Neuronal stem cell (in vitro differentiated cells): ENCODE data around the gene MYO15A.

Experiments
- DNase-seq: peaks from one replicate; pipeline ENCODE4 v3.0.0-alpha.2; 2013; ENCODE audit warnings: low spot score
- H2AFZ ChIP-seq: one replicate; pipeline ENCODE4 v1.6.1; 2013; ENCODE audit warnings: mild to moderate bottlenecking, low read length, inconsistent platforms
- H2AK5ac ChIP-seq: 2 replicates; pipeline ENCODE4 v1.6.1; 2013; ENCODE audit warnings: low read depth, mild to moderate bottlenecking, inconsistent platforms, low read length, moderate library complexity, mixed read lengths
- H2BK120ac ChIP-seq: 2 replicates; pipeline ENCODE4 v1.6.1; 2013; ENCODE audit warnings: low read depth, mild to moderate bottlenecking, inconsistent platforms, low read length, moderate library complexity, mixed read lengths
- H2BK12ac ChIP-seq: one replicate; pipeline ENCODE4 v1.6.1; 2013; ENCODE audit warnings: low read length, inconsistent platforms
- H2BK15ac ChIP-seq: 2 replicates; pipeline ENCODE4 v1.6.1; 2013; ENCODE audit warnings: mild to moderate bottlenecking, low read length, inconsistent platforms, mixed read lengths
- H2BK5ac ChIP-seq: one replicate; pipeline ENCODE4 v1.6.1; 2013; ENCODE audit warnings: inconsistent platforms, mild to moderate bottlenecking, low read length, moderate library complexity
- H3K14ac ChIP-seq: one replicate; pipeline ENCODE4 v1.6.1; 2013; ENCODE audit warnings: low read length, inconsistent platforms
- H3K18ac ChIP-seq: 2 replicates; pipeline ENCODE4 v1.6.1; 2013; ENCODE audit warnings: low read length, inconsistent platforms
- H3K23ac ChIP-seq: 2 replicates; pipeline ENCODE4 v1.6.1; 2013; ENCODE audit warnings: low read depth, mild to moderate bottlenecking, mixed read lengths, low read length, inconsistent platforms; ENCODE audit not compliant: poor library complexity
- H3K27ac ChIP-seq: replicated peaks from 3 replicates; pipeline ENCODE4 v1.5.1; 2013; ENCODE audit warnings: low read length, inconsistent platforms
- H3K27me3 ChIP-seq, 3 experiments: 2 replicates each; pipeline ENCODE4 v1.6.1; 2013; ENCODE audit warnings: low read length in 3 of 3, mild to moderate bottlenecking in 2 of 3, inconsistent platforms in 1 of 3, low read depth in 1 of 3, mixed read lengths in 1 of 3, moderate library complexity in 1 of 3; ENCODE audit not compliant: control insufficient read depth in 3 of 3, insufficient read depth in 3 of 3
- H3K36me3 ChIP-seq, 2 donors: replicated peaks in 1 of 2; 2 replicates each; pipeline ENCODE4 v1.6.1; 2013; ENCODE audit warnings: low read length in 2 of 2; ENCODE audit not compliant: control insufficient read depth in 2 of 2, insufficient read depth in 2 of 2
- H3K4ac ChIP-seq: 2 replicates; pipeline ENCODE4 v1.6.1; 2013; ENCODE audit warnings: inconsistent platforms, mild to moderate bottlenecking, low read length, moderate library complexity
- H3K4me1 ChIP-seq, 2 donors: 1 replicate in 1 of 2; 2 replicates in 1 of 2; pipeline ENCODE4 v1.6.1; 2013; ENCODE audit warnings: low read length in 2 of 2, low read depth in 1 of 2; ENCODE audit not compliant: control insufficient read depth in 2 of 2, insufficient read depth in 1 of 2
- H3K4me2 ChIP-seq: one replicate; pipeline ENCODE4 v1.6.1; 2013; ENCODE audit warnings: mild to moderate bottlenecking, low read length, inconsistent platforms; ENCODE audit not compliant: insufficient read depth, poor library complexity, severe bottlenecking
- H3K4me3 ChIP-seq, 2 donors: 2 replicates each; pipeline ENCODE4 v1.5.1; 2013; ENCODE audit warnings: low read length in 2 of 2, mild to moderate bottlenecking in 2 of 2, inconsistent platforms in 1 of 2, moderate library complexity in 1 of 2
- H3K79me1 ChIP-seq: one replicate; pipeline ENCODE4 v1.6.1; 2013; ENCODE audit warnings: low read depth, mild to moderate bottlenecking, inconsistent platforms, low read length, moderate library complexity
- H3K9ac ChIP-seq: one replicate; pipeline ENCODE4 v1.6.1; 2013; ENCODE audit warnings: mild to moderate bottlenecking, low read depth, low read length, inconsistent platforms; ENCODE audit not compliant: poor library complexity
- H3K9me3 ChIP-seq, 2 donors: replicated peaks in 1 of 2; 2 replicates each; pipeline versions ENCODE3 to v1.6.1; 2013; ENCODE audit warnings: low read length in 2 of 2, mild to moderate bottlenecking in 2 of 2, inconsistent platforms in 1 of 2, low read depth in 1 of 2, mixed read lengths in 1 of 2, moderate library complexity in 1 of 2; ENCODE audit not compliant: control insufficient read depth in 2 of 2, insufficient read depth in 1 of 2
- H4K8ac ChIP-seq: one replicate; pipeline ENCODE4 v1.6.1; 2013; ENCODE audit warnings: low read depth, mild to moderate bottlenecking, inconsistent platforms, low read length, moderate library complexity
- H4K91ac ChIP-seq: one replicate; pipeline ENCODE4 v1.6.1; 2013; ENCODE audit warnings: low read length, low read depth, mild to moderate bottlenecking, inconsistent platforms; ENCODE audit not compliant: poor library complexity
- WGBS, 2 donors: extraction: QIAGEN DNeasy Blood & Tissue Kit; methylation state at CpG; one replicate each; pipeline ENCODE4 v1.1.7; 2013; ENCODE audit warnings: missing lambda C conversion rate in 2 of 2, mixed read lengths in 1 of 2; ENCODE audit not compliant: insufficient read length in 2 of 2, insufficient replicate concordance in 1 of 2; ENCODE audit errors: extremely low coverage in 2 of 2; 5-methylcytosine and 5-hydroxymethylcytosine counted together

The MYO15A gene

DNA sequence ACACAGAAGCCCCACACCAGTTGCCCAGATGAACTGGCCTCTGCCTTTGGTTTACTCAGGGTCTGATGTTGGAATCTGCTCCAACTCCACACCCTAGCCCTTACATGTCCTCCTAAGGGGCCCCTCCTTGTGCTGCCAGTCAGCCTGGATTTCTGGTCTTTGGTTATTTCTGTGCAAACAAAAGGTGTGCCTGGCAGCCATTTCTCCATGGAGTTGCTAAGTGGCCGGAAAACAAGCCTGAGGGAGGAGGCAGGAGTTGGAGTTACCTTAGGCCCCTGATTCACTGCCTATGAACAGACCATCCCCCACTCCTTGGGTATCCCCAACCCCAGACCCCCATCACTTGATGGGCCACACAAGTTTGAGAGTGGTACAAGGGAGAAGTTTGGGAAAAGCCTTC, 70.6 kb downstream of the MYO15A start:
- Histone ChIP-seq H2BK12ac (no peak overlapping the region), H3K18ac (no peak overlapping the region), H2AK5ac (no peak overlapping the region), H2BK15ac (peak overlapping the region; percentile 71), H3K4me3 (no peak overlapping the region), H3K14ac (no peak overlapping the region), H3K4me1 (peaks cover 20 to 27% of the 10 kb centered on the region in 2 donors), H4K91ac (no peak overlapping the region), H3K79me1 (peaks cover 2% of the 10 kb centered on the region), H3K9ac (no peak overlapping the region), H3K23ac (no peak overlapping the region), H3K27me3 (no peaks in the 10 kb centered on the region), H2BK5ac (no peak overlapping the region), H4K8ac (no peak overlapping the region), H3K27ac (no peak overlapping the region), H3K36me3 (no peaks in the 10 kb centered on the region), H2AFZ (peak overlapping the region; percentile 60), H3K4ac (no peak overlapping the region), H3K4me2 (no peak overlapping the region), H3K9me3 (no peaks in the 10 kb centered on the region), H2BK120ac (no peak overlapping the region)
- WGBS, 2 donors = no CpG with 5 or more reads among the region's 1 CpG
- no peak for DNase-seq

DNA sequence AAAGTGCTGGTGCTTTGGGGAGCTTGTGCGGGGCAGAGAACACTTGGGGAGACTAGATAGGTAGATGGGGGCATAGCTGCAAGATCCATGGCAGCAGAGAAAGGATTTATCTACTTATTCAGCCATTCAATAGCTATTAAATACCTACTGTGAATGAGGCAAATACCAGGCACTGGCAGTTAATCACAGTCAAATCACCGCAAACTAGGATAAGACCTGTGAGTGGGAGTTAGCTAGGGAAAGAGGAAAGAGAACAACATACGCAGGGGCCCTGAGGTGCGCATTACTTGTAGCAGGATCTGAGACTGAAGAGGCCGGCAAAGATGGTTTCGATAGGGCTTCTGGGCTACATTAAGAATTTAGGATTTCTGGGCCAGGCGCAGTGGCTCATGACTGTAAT, 71.2 kb downstream of the MYO15A start:
- no peak overlapping the region for H3K23ac ChIP-seq
- WGBS, 2 donors = no CpG with 5 or more reads among the region's 7 CpGs
- H2BK15ac ChIP-seq = no peak overlapping the region
- peak overlapping the region; percentile 60 for H2AFZ ChIP-seq
- H3K4me1 ChIP-seq = peaks cover 22 to 28% of the 10 kb centered on the region in 2 donors
- H3K14ac ChIP-seq = no peak overlapping the region
- H3K4ac ChIP-seq = no peak overlapping the region
- no peak overlapping the region for H2BK12ac ChIP-seq
- no peak for DNase-seq
- H2AK5ac ChIP-seq = no peak overlapping the region
- H3K27ac ChIP-seq = no peak overlapping the region
- H3K9me3 ChIP-seq = no peaks in the 10 kb centered on the region
- H3K4me2 ChIP-seq = no peak overlapping the region
- no peak overlapping the region for H3K9ac ChIP-seq
- no peak overlapping the region for H2BK120ac ChIP-seq
- no peaks in the 10 kb centered on the region for H3K27me3 ChIP-seq
- no peak overlapping the region for H4K91ac ChIP-seq
- no peak overlapping the region for H3K18ac ChIP-seq
- no peak overlapping the region for H4K8ac ChIP-seq
- H3K36me3 ChIP-seq = peaks cover 0 to 3% of the 10 kb centered on the region in 2 donors
- H2BK5ac ChIP-seq = no peak overlapping the region
- no peak overlapping the region for H3K4me3 ChIP-seq
- peaks cover 2% of the 10 kb centered on the region for H3K79me1 ChIP-seq

DNA sequence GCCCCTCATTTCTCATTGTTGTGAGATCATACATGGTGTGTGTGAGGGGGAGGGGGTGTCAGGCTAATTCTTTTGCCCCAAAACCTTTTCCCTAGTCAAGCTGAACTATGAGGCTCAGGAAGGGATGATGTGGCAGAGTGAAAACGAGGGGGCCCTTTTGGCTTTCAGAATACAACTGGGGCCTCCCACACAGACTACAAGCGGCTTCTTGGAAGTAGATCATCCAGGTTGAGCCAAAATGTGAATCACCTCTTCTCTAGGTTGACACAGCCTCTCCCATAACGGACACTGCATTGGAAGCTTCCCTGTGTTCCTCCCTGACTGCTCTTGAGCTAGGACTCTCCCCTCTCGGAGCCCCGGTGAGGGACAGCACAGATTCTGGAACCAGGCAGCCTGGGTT, 72.8 kb downstream of the MYO15A start:
- Histone ChIP-seq H3K18ac (no peak overlapping the region), H2BK5ac (no peak overlapping the region), H3K27me3 (no peaks in the 10 kb centered on the region), H3K23ac (no peak overlapping the region), H3K4me2 (no peak overlapping the region), H3K9me3 (no peaks in the 10 kb centered on the region), H3K4ac (peak overlapping the region; percentile 7), H3K14ac (no peak overlapping the region), H3K27ac (no peak overlapping the region), H2AFZ (no peak overlapping the region), H3K4me3 (no peak overlapping the region), H3K9ac (no peak overlapping the region), H2BK15ac (no peak overlapping the region), H2AK5ac (peak overlapping the region; percentile 4), H4K8ac (no peak overlapping the region), H3K36me3 (peaks cover 7 to 14% of the 10 kb centered on the region in 2 donors), H3K79me1 (peaks cover 2% of the 10 kb centered on the region), H4K91ac (no peak overlapping the region), H2BK12ac (no peak overlapping the region), H2BK120ac (no peak overlapping the region), H3K4me1 (peaks cover 23 to 39% of the 10 kb centered on the region in 2 donors)
- DNase-seq = no peak
- no CpG with 5 or more reads among the region's 5 CpGs for WGBS, 2 donors

DNA sequence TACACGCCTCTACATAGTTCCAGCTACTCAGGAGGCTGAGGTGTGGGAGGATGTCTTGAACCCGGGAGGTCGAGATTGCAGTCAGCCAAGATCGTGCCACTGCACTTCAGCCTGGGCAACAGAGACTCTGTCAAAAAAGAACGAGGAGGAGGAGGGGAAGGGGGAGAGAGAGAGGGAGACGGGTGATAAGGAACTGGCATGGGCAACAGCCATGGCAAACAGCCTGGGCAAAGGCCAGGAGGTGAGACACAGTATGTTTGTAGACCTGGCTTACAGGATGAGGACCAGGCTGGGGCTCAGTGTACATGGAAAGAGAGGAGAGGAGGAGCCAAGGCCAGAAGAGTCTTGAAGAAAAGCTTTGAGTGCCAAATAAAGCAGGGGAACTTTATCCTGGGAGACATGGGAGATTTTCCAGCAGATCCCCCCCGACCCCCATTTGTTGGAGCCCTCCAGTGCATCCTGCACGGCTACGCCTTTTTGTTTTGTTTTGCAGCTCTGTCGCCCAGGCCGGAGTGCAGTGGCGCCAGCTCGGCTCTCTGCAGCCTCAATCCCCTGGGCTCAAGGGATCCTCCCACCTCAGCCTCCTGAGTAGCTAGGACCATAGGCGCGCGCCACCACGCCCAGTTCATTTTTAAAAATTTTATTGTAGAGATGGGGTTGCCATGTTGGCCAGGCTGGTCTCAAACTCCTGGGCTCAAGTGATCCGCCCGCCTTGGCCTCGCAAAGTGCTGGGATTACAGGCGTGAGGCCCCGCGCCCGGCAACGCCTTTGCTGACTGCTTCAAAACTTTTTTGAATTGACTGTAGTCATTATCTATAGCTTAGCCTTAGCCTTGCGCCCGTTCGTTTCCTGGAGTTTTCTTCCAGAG, 73.8 kb downstream of the MYO15A start:
- peak overlapping the region; percentile 99 for H3K27ac ChIP-seq
- no peak overlapping the region for H4K8ac ChIP-seq
- H3K14ac ChIP-seq = no peak overlapping the region
- H3K4me2 ChIP-seq = peak overlapping the region; percentile 85
- no peaks in the 10 kb centered on the region for H3K9me3 ChIP-seq
- peaks cover 31 to 45% of the 10 kb centered on the region in 2 donors for H3K4me1 ChIP-seq
- H3K36me3 ChIP-seq = peaks cover 11 to 24% of the 10 kb centered on the region in 2 donors
- DNase-seq = peak; percentile 27
- H2AK5ac ChIP-seq = peak overlapping the region; percentile 77
- H3K23ac ChIP-seq = peak overlapping the region; percentile 87
- no CpG with 5 or more reads among the region's 28 CpGs for WGBS, 2 donors
- no peak overlapping the region for H2BK120ac ChIP-seq
- H3K9ac ChIP-seq = peak overlapping the region; percentile 83
- peak overlapping the region; percentile 95 for H2AFZ ChIP-seq
- no peaks in the 10 kb centered on the region for H3K27me3 ChIP-seq
- no peak overlapping the region for H3K4ac ChIP-seq
- H2BK12ac ChIP-seq = no peak overlapping the region
- peak overlapping the region; percentile 80 to 89 for H3K4me3 ChIP-seq
- H2BK15ac ChIP-seq = no peak overlapping the region
- H3K79me1 ChIP-seq = peaks cover 2% of the 10 kb centered on the region
- no peak overlapping the region for H4K91ac ChIP-seq
- H2BK5ac ChIP-seq = peak overlapping the region; percentile 97
- H3K18ac ChIP-seq = peak overlapping the region; percentile 96
